Nephron (organoid): ENCODE results near the gene TFF3.

ENCODE experiments used
- H3K27ac Mint-ChIP-seq, 3 experiments: 2 replicates each; pipeline ENCODE4 v1.8.0; 2020; ENCODE audit warnings: mixed read lengths in 3 of 3, mild to moderate bottlenecking in 2 of 3, moderate library complexity in 1 of 3
- H3K27me3 Mint-ChIP-seq: 2 replicates; pipeline ENCODE4 v1.8.0; 2021; ENCODE audit warnings: low read depth, mild to moderate bottlenecking, moderate library complexity, mixed read lengths
- H3K36me3 Mint-ChIP-seq: 2 replicates; pipeline ENCODE4 v1.8.0; 2020; ENCODE audit warnings: low read depth, mixed read lengths
- H3K4me1 Mint-ChIP-seq: 2 replicates; pipeline ENCODE4 v1.8.0; 2020; ENCODE audit warnings: mixed read lengths
- H3K4me3 Mint-ChIP-seq, 3 experiments: 2 replicates each; pipeline ENCODE4 v1.8.0; 2020; ENCODE audit warnings: mild to moderate bottlenecking in 3 of 3, mixed read lengths in 3 of 3, moderate library complexity in 2 of 3
- H3K9me3 Mint-ChIP-seq: 2 replicates; pipeline ENCODE4 v1.8.0; 2020; ENCODE audit warnings: mixed read lengths
- CTCF ChIP-seq, 3 experiments: fragments of 200-600 bp; sonication (generic); IDR thresholded peaks; one replicate each; pipeline ENCODE4 v1.5.0; 2021; ENCODE audit warnings: antibody characterized with exemption in 3 of 3; ENCODE audit not compliant: unreplicated experiment in 3 of 3

TFF3 gene

GRCh38 chr21:42349420-42350317 lies 34.5 kb upstream of the TFF3 start:
- Mint-ChIP-seq H3K27ac (no peak overlapping the region), H3K27me3 (peaks cover 16% of the 10 kb centered on the region), H3K4me3 (no peak overlapping the region), H3K36me3 (no peaks in the 10 kb centered on the region), H3K9me3 (peaks cover 3% of the 10 kb centered on the region), H3K4me1 (no peaks in the 10 kb centered on the region)
- no peak for TF ChIP-seq CTCF (IDR thresholded peaks at IDR 0.05; ENCODE audit: unreplicated experiment in 3 of 3)

GRCh38 chr21:42348762-42349161 lies 33.6 kb upstream of the TFF3 start:
- no peak for TF ChIP-seq CTCF (IDR thresholded peaks at IDR 0.05; ENCODE audit: unreplicated experiment in 3 of 3)
- no peaks in the 10 kb centered on the region for H3K36me3 Mint-ChIP-seq
- H3K4me1 Mint-ChIP-seq: no peaks in the 10 kb centered on the region
- no peak overlapping the region for H3K4me3 Mint-ChIP-seq
- H3K27ac Mint-ChIP-seq: no peak overlapping the region
- H3K27me3 Mint-ChIP-seq: peaks cover 16% of the 10 kb centered on the region
- H3K9me3 Mint-ChIP-seq: no peaks in the 10 kb centered on the region

DNA sequence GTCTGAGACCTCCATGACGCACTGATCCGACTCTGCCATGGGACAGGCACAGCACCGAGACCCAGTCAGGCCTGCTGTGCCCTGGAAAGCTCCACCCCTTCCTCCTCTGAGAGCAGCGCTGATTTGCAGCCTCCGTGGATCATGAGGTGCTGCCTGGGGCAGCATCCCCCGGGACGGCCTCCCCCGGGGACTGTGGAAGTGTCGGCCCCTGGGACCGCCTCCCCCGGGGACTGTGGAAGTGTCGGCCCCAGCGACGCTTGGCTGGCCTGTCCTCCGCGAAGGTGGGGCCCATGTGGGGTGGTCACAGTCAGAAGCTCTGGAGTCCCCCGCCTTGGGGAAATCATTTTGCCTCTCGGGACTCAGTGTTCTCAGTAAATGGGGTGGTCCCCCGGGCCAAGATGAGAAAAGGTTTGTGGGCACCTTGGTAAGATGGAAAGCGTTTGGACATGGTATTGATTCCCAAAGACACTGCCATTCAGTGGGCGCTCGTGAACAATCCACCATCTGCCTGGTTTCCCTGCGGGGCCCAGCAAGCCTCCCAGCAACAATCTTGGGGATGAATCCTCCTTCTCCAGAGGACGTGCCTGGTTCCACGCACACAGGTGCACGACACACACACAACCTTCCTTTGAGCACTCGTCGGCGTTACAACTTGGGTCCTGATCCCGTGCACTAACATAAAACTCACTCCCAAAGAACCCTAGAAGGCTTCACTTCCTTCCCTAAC lies 32.6 kb upstream of the TFF3 start:
- Mint-ChIP-seq H3K4me3 (no peak overlapping the region), H3K36me3 (no peaks in the 10 kb centered on the region), H3K27me3 (peaks cover 10% of the 10 kb centered on the region), H3K4me1 (no peaks in the 10 kb centered on the region), H3K9me3 (no peaks in the 10 kb centered on the region), H3K27ac (no peak overlapping the region)
- TF ChIP-seq CTCF (IDR thresholded peaks at IDR 0.05; ENCODE audit: unreplicated experiment in 3 of 3): no peak

DNA sequence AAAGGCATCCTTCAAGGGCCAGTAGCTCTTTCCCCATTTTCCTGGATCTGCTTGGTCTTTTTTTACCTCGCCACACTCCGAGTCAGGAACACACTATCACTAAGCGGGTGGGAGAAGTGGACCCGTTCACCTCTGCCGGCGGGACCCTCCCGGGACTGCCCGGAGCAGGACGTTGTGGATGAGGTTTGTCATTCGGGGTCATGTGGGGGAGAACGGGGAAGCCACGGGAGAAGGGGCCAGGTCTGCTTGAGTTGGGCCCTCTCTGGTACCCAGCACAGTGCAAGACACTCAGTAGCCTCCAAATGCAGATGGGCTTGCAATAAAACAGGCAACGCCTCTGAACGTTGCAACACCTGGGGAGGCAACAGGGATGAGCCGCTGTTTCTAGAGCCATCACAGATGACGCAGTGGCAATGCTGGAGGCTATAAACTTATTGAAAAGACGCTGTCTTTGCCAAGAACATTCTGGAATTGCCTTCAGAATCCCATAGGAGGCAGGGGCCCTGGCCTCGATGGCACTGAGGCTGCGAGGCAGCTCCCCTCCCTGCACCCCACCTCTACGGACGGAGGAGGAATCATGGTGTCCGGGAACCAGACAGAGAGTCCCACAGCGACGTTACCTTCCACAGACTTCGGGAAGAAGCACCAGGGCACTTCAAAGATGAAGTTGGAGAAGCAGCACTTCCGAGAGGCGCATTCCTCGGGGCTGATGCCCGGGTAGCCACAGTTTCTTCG lies 31.8 kb upstream of the TFF3 start:
- no peak for TF ChIP-seq CTCF (IDR thresholded peaks at IDR 0.05; ENCODE audit: unreplicated experiment in 3 of 3)
- Mint-ChIP-seq H3K27ac (no peak overlapping the region), H3K4me1 (no peaks in the 10 kb centered on the region), H3K27me3 (peaks cover 10% of the 10 kb centered on the region), H3K4me3 (no peak overlapping the region), H3K9me3 (no peaks in the 10 kb centered on the region), H3K36me3 (no peaks in the 10 kb centered on the region)

- TF ChIP-seq CTCF (IDR thresholded peaks at IDR 0.05; ENCODE audit: unreplicated experiment in 3 of 3): no peak
- peaks cover 10% of the 10 kb centered on the region for H3K27me3 Mint-ChIP-seq
These were observed 31.2 kb upstream of the TFF3 start for GRCh38 chr21:42346441-42346840.

More at GRCh38 chr21:42346441-42346840, 31.2 kb upstream of the TFF3 start:
- no peaks in the 10 kb centered on the region for H3K4me1 Mint-ChIP-seq
- H3K36me3 Mint-ChIP-seq: no peaks in the 10 kb centered on the region
- H3K4me3 Mint-ChIP-seq: no peak overlapping the region
- H3K9me3 Mint-ChIP-seq: no peaks in the 10 kb centered on the region
- H3K27ac Mint-ChIP-seq: no peak overlapping the region
